Measurements from ENCODE around the gene ALPK1.

The ALPK1 gene

DNA sequence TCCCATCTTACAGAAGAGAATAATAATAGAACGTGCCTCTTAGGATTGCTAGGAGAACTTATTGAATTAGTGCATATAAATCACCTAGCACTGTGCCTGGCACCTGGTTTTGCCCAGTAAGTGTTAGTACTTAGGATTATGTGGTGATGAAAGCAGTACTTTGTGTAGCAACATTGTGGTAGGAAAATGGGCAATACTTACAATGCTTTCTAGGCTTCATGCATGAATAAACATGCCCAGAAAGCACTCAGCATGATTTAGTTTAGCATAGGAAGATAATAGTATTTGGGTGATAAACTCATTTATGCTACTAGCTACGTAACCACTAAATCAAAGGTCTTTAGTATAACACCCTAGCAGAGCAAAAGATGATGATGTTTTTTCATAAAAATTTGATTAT is 113.2 kb downstream of the ALPK1 start:
- Histone ChIP-seq H3K27me3 (ENCODE audit: control insufficient read depth in 1 of 2, insufficient read depth in 2 of 2, low read length in 2 of 2) (no peaks in the 10 kb centered on the region), H3K4me3 (ENCODE audit: low read depth in 1 of 2, low read length in 2 of 2) (no peak overlapping the region), H3K27ac (ENCODE audit: low read depth, low read length) (no peak overlapping the region), H3K9me3 (ENCODE audit: low read length) (no peaks in the 10 kb centered on the region), H3K4me1 (ENCODE audit: insufficient read depth, low read length) (no peaks in the 10 kb centered on the region), H3K9ac (ENCODE audit: low read length) (no peak overlapping the region), H3K36me3 (ENCODE audit: insufficient read depth, low read length) (no peaks in the 10 kb centered on the region)

DNA sequence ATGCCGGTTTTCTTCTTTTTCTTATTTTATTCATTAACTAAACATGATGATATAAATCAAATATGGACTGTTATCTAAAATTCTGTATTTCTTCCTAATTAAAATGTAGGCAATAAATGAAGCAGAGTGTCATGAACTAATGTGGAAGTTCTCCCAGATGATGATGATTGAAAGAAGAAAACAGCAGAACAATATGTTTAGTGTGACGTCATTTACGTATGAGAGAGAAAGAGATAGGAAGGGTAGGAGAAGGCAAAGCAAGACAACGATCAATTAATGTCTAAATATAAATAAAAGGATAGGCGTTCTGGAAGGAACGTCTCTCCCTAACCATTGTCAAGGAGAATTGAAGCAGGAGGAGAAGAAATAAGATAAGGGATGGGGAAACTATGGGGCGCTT is 113.6 kb downstream of the ALPK1 start:
- Histone ChIP-seq H3K4me3 (ENCODE audit: low read depth in 1 of 2, low read length in 2 of 2) (no peak overlapping the region), H3K27ac (ENCODE audit: low read depth, low read length) (no peak overlapping the region), H3K9ac (ENCODE audit: low read length) (no peak overlapping the region), H3K36me3 (ENCODE audit: insufficient read depth, low read length) (no peaks in the 10 kb centered on the region), H3K27me3 (ENCODE audit: control insufficient read depth in 1 of 2, insufficient read depth in 2 of 2, low read length in 2 of 2) (no peaks in the 10 kb centered on the region), H3K4me1 (ENCODE audit: insufficient read depth, low read length) (no peaks in the 10 kb centered on the region), H3K9me3 (ENCODE audit: low read length) (no peaks in the 10 kb centered on the region)

DNA sequence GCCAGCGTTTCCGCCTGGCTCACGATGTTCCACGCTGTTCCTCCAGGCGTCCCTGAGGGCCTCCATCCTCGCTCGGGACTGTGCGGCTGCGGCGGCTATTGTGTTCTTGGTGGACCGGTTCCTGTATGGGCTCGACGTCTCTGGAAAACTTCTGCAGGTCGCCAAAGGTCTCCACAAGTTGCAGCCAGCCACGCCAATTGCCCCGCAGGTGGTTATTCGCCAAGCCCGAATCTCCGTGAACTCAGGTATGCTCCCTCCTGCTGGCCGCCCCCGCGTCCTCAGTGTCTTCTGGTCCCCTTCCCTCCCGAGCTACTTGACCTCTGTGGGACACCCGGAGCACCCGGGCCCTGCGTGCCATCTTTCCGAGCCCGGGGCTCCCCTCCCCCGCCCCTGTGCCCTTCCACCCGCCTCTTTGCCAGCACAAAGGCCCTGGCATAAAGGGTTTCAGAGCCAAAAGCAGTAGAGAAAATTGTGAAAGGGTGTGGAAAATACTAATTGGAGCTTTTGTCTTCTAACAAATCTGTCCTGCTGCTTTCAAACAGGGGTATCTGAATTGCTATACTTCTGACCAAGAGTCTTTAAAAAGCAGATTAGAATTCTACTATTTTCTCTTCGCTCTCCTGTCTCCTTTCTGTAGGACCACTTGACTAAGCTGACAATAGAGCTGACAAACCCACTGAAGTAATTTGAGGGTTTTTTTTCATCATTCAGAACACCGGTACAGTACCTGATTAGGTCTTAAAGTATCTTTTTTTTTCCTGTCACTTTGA is 114.8 kb downstream of the ALPK1 start:
- Histone ChIP-seq H3K36me3 (ENCODE audit: insufficient read depth, low read length) (no peaks in the 10 kb centered on the region), H3K4me1 (ENCODE audit: insufficient read depth, low read length) (no peaks in the 10 kb centered on the region), H3K9ac (ENCODE audit: low read length) (no peak overlapping the region), H3K27ac (ENCODE audit: low read depth, low read length) (no peak overlapping the region), H3K9me3 (ENCODE audit: low read length) (no peaks in the 10 kb centered on the region), H3K27me3 (ENCODE audit: control insufficient read depth in 1 of 2, insufficient read depth in 2 of 2, low read length in 2 of 2) (no peaks in the 10 kb centered on the region), H3K4me3 (ENCODE audit: low read depth in 1 of 2, low read length in 2 of 2) (no peak overlapping the region)

DNA sequence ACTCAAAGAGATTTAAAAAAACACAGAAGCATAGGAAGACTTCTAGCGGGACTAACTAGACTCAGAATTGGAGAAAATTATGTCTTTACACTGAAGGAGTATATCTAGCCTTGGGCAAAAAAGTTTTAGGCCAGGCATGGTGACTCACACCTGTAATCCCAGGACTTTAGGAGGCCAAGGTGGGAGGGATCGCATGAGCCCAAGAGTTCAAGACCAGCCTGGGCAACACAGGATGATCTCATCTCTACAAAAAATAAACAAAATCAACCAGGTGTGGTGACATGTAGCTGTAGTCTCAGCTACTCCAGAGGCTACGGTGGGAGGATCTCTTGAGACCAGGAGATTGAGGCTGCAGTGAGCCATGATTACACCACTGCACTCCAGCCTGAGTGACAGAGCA is 119.3 kb downstream of the ALPK1 start:
- H3K27ac ChIP-seq (ENCODE audit: low read depth, low read length), result no peak overlapping the region
- H3K4me3 ChIP-seq (ENCODE audit: low read depth in 1 of 2, low read length in 2 of 2), result no peak overlapping the region
- no peaks in the 10 kb centered on the region for H3K36me3 ChIP-seq (ENCODE audit: insufficient read depth, low read length)
- H3K4me1 ChIP-seq (ENCODE audit: insufficient read depth, low read length), result no peaks in the 10 kb centered on the region
- no peaks in the 10 kb centered on the region for H3K9me3 ChIP-seq (ENCODE audit: low read length)
- no peaks in the 10 kb centered on the region for H3K27me3 ChIP-seq (ENCODE audit: control insufficient read depth in 1 of 2, insufficient read depth in 2 of 2, low read length in 2 of 2)
- no peak overlapping the region for H3K9ac ChIP-seq (ENCODE audit: low read length)

DNA sequence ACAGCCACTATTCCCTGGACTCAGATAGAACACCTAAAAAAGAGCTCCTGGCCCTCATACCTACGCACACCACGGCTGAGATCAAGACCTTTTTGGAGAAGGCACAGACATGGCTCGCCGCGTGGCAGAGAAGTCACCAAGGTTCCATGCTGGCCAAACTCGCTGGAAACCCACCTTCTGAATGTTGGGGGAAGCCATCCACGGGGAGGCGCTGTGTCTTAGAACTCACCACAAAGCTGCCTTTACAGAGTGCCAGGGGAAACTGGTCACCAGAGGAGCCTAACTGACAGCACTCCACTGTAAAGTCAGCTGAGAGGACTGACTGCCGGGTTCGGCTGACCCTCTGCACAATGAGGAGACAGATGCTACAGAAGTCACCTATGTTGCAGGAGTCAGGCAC is 120.9 kb downstream of the ALPK1 start:
- Histone ChIP-seq H3K4me3 (ENCODE audit: low read depth in 1 of 2, low read length in 2 of 2) (no peak overlapping the region), H3K4me1 (ENCODE audit: insufficient read depth, low read length) (no peaks in the 10 kb centered on the region), H3K27me3 (ENCODE audit: control insufficient read depth in 1 of 2, insufficient read depth in 2 of 2, low read length in 2 of 2) (no peaks in the 10 kb centered on the region), H3K9ac (ENCODE audit: low read length) (no peak overlapping the region), H3K9me3 (ENCODE audit: low read length) (no peaks in the 10 kb centered on the region), H3K27ac (ENCODE audit: low read depth, low read length) (no peak overlapping the region), H3K36me3 (ENCODE audit: insufficient read depth, low read length) (no peaks in the 10 kb centered on the region)

DNA sequence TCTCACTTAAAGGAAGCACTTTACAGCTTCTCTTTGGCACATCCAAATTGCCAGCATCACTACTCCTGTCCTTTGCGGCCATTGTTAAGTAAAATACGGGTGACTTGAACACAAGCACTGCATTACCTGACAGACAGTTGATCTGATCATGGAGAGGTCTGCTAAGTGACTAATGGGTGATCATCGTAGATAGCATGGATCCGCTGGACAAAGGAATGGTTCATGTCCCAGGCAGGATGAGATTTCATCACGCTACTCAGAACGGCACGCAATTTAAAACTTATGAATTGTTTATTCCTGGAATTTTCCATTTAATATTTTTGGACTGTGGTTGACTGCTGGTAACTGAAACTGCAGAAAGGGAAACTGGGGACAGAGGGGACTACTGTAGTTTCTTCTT is 124.7 kb downstream of the ALPK1 start:
- H3K4me1 ChIP-seq (ENCODE audit: insufficient read depth, low read length), result no peaks in the 10 kb centered on the region
- H3K27me3 ChIP-seq (ENCODE audit: control insufficient read depth in 1 of 2, insufficient read depth in 2 of 2, low read length in 2 of 2), result no peaks in the 10 kb centered on the region
- H3K9me3 ChIP-seq (ENCODE audit: low read length), result no peaks in the 10 kb centered on the region
- no peak overlapping the region for H3K27ac ChIP-seq (ENCODE audit: low read depth, low read length)
- peaks cover 5% of the 10 kb centered on the region for H3K36me3 ChIP-seq (ENCODE audit: insufficient read depth, low read length)
- H3K9ac ChIP-seq (ENCODE audit: low read length), result no peak overlapping the region
- no peak overlapping the region for H3K4me3 ChIP-seq (ENCODE audit: low read depth in 1 of 2, low read length in 2 of 2)

DNA sequence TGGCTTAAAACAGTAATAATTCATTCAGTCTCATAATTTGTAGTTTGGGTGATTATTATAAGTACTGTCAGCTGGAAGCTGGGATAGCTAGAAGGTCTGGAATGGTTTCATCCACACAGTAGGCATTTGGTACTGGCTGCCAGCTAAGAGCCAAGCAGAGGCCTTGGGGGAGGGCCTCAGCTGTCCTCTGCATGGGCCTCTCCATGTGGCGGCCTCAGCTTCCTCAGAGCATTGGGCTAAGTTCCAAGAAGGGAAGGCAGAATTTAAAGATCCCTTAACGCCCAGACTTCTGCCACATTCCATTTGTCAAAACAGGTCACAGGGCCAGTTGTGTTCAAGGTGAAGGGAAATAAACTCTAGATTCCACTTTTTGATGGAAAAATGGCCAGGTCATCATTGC is 125.5 kb downstream of the ALPK1 start:
- Histone ChIP-seq H3K27ac (ENCODE audit: low read depth, low read length) (no peak overlapping the region), H3K9me3 (ENCODE audit: low read length) (no peaks in the 10 kb centered on the region), H3K27me3 (ENCODE audit: control insufficient read depth in 1 of 2, insufficient read depth in 2 of 2, low read length in 2 of 2) (no peaks in the 10 kb centered on the region), H3K36me3 (ENCODE audit: insufficient read depth, low read length) (peaks cover 5% of the 10 kb centered on the region), H3K9ac (ENCODE audit: low read length) (no peak overlapping the region), H3K4me3 (ENCODE audit: low read depth in 1 of 2, low read length in 2 of 2) (no peak overlapping the region), H3K4me1 (ENCODE audit: insufficient read depth, low read length) (no peaks in the 10 kb centered on the region)

DNA sequence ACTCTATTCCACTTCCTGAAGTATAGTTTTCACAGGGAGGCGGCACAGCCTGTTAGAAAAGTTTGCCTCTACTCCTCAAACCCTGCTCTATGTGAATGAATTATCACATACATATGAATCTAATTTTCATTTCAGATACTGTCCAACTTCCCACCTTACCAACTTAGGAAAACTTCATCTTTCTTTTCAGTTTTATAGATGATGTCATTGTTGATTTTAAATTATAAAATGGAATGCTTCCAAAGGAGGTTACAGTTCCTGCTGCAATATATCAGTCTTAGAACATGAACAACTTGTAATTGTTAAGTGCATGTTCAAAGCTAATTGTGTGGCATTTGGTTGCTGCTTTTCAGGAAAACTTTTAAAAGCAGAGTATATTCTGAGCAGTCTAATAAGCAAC is 126.4 kb downstream of the ALPK1 start:
- Histone ChIP-seq H3K27ac (ENCODE audit: low read depth, low read length) (no peak overlapping the region), H3K36me3 (ENCODE audit: insufficient read depth, low read length) (peaks cover 5% of the 10 kb centered on the region), H3K9ac (ENCODE audit: low read length) (no peak overlapping the region), H3K4me1 (ENCODE audit: insufficient read depth, low read length) (no peaks in the 10 kb centered on the region), H3K4me3 (ENCODE audit: low read depth in 1 of 2, low read length in 2 of 2) (no peak overlapping the region), H3K27me3 (ENCODE audit: control insufficient read depth in 1 of 2, insufficient read depth in 2 of 2, low read length in 2 of 2) (no peaks in the 10 kb centered on the region), H3K9me3 (ENCODE audit: low read length) (no peaks in the 10 kb centered on the region)

DNA sequence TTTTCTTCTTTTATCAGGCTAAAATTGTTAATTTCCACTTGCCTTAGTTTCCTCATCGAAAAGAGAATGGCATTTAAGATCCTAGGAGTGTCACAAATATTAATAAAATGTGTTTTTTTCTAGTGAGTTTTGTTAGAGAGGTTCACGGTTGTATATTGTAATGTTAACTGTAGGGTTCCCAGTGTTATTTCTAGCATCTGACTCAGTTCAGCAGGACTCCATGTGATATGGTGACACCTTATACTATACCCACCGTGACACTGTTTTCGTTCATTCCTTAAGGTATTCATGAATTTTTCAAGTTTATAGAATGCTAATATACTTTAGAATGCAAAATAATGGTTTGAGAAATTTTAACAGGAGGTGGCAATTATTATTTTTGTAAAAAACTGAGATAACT is 128.7 kb downstream of the ALPK1 start:
- Histone ChIP-seq H3K36me3 (ENCODE audit: insufficient read depth, low read length) (peaks cover 5% of the 10 kb centered on the region), H3K27me3 (ENCODE audit: control insufficient read depth in 1 of 2, insufficient read depth in 2 of 2, low read length in 2 of 2) (no peaks in the 10 kb centered on the region), H3K27ac (ENCODE audit: low read depth, low read length) (no peak overlapping the region), H3K9me3 (ENCODE audit: low read length) (no peaks in the 10 kb centered on the region), H3K9ac (ENCODE audit: low read length) (no peak overlapping the region), H3K4me1 (ENCODE audit: insufficient read depth, low read length) (no peaks in the 10 kb centered on the region), H3K4me3 (ENCODE audit: low read depth in 1 of 2, low read length in 2 of 2) (no peak overlapping the region)

DNA sequence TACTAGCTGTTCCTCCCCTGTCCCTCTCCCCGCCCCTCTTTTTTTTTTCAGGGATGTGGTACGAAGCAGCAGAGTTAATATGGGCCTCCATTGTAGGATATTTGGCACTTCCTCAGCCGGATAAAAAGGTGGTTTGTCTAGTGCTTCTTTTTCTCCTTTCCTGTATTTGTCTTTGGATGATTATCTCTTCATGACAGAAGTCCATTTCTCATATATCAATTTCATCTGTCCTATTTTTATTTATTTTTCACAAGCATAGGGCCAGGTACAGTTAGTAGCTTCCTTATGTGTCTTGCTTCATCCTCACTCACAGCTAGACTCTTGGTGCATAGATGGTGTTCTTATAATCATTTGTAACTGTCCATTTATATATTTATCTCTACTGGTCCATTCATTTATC is 129.2 kb downstream of the ALPK1 start:
- H3K27ac ChIP-seq (ENCODE audit: low read depth, low read length), result no peak overlapping the region
- H3K36me3 ChIP-seq (ENCODE audit: insufficient read depth, low read length), result peaks cover 5% of the 10 kb centered on the region
- H3K9me3 ChIP-seq (ENCODE audit: low read length), result no peaks in the 10 kb centered on the region
- H3K4me1 ChIP-seq (ENCODE audit: insufficient read depth, low read length), result no peaks in the 10 kb centered on the region
- H3K4me3 ChIP-seq (ENCODE audit: low read depth in 1 of 2, low read length in 2 of 2), result no peak overlapping the region
- no peak overlapping the region for H3K9ac ChIP-seq (ENCODE audit: low read length)
- H3K27me3 ChIP-seq (ENCODE audit: control insufficient read depth in 1 of 2, insufficient read depth in 2 of 2, low read length in 2 of 2), result no peaks in the 10 kb centered on the region

DNA sequence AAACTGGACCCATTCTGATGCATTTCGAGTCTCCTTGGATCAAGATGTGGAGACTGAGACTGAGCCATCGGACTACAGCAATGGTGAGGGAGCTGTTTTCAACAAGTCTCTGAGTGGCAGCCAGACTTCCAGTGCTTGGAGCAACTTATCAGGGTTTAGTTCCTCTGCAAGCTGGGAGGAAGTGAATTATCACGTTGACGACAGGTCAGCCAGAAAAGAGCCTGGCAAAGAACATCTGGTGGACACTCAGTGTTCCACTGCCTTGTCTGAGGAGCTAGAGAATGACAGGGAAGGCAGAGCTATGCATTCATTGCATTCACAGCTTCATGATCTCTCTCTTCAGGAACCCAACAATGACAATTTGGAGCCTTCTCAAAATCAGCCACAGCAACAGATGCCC is 134.0 kb downstream of the ALPK1 start:
- no peak overlapping the region for H3K9ac ChIP-seq (ENCODE audit: low read length)
- H3K36me3 ChIP-seq (ENCODE audit: insufficient read depth, low read length), result no peaks in the 10 kb centered on the region
- H3K9me3 ChIP-seq (ENCODE audit: low read length), result no peaks in the 10 kb centered on the region
- no peak overlapping the region for H3K4me3 ChIP-seq (ENCODE audit: low read depth in 1 of 2, low read length in 2 of 2)
- no peaks in the 10 kb centered on the region for H3K27me3 ChIP-seq (ENCODE audit: control insufficient read depth in 1 of 2, insufficient read depth in 2 of 2, low read length in 2 of 2)
- H3K4me1 ChIP-seq (ENCODE audit: insufficient read depth, low read length), result no peaks in the 10 kb centered on the region
- no peak overlapping the region for H3K27ac ChIP-seq (ENCODE audit: low read depth, low read length)

DNA sequence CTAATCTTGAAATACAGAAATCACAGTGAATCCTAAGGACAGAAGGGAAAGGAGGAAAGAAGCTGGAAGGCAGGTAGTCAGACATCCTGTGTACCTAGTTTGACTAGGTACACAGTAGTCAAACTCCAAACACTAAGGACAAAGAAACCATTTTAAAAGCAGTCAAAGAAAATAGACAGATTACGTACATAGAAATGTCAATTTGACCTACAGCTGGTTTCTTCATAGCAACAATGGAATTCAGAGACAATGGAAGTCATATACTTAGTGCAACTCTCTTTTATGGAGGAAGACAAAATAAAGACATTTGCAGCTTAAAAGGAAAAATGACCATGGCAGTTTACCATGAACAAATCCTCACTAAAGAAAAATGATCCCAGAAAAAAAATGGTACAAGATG is 139.8 kb downstream of the ALPK1 start:
- Histone ChIP-seq H3K36me3 (ENCODE audit: insufficient read depth, low read length) (peaks cover 21% of the 10 kb centered on the region), H3K9ac (ENCODE audit: low read length) (no peak overlapping the region), H3K4me1 (ENCODE audit: insufficient read depth, low read length) (no peaks in the 10 kb centered on the region), H3K9me3 (ENCODE audit: low read length) (no peaks in the 10 kb centered on the region), H3K27ac (ENCODE audit: low read depth, low read length) (no peak overlapping the region), H3K4me3 (ENCODE audit: low read depth in 1 of 2, low read length in 2 of 2) (no peak overlapping the region), H3K27me3 (ENCODE audit: control insufficient read depth in 1 of 2, insufficient read depth in 2 of 2, low read length in 2 of 2) (no peaks in the 10 kb centered on the region)

Measured in muscle layer of colon (tissue), 2 donors.